Umbilical cord (tissue), 2 donors: ENCODE measurements around the gene PITX1. TPM values are rescaled to one million over a fixed set of nuclear protein-coding genes. Genes with fewer than 3 reads are reported as not detected.
"Not testable (repeated sequence)": the region's sequence is repeated elsewhere in the genome, so short reads cannot be mapped to it uniquely, and the experiment has no call there.

Experiments
- DNase-seq: peaks from one replicate; pipeline ENCODE4 v3.0.0-alpha.2; 2015; ENCODE audit warnings: low spot score
- total RNA-seq: library from RNA; depleted of rRNA; stranded (reverse); fragments of >200 nt; gene quantifications from one replicate; pipeline ENCODE4 v1.2.3, GENCODE V29; 2014; ENCODE audit warnings: low replicate concordance; ENCODE audit not compliant: insufficient read depth

The PITX1 gene
- total RNA-seq: 17.3 TPM

GRCh38 chr5:135033901-135034235 is at the start of gene PITX1:
TSS of gene PITX1 (minus strand) at chr5:135034228. CDS start at chr5:135033881, 347 bp downstream.
- no peak for DNase-seq

- DNase-seq: not testable (repeated sequence)
Observed at GRCh38 chr5:135083334-135083733, 49.3 kb upstream of the PITX1 start.

GRCh38 chr5:135081240-135081639 is 47.2 kb upstream of the PITX1 start:
- no peak for DNase-seq

DNA sequence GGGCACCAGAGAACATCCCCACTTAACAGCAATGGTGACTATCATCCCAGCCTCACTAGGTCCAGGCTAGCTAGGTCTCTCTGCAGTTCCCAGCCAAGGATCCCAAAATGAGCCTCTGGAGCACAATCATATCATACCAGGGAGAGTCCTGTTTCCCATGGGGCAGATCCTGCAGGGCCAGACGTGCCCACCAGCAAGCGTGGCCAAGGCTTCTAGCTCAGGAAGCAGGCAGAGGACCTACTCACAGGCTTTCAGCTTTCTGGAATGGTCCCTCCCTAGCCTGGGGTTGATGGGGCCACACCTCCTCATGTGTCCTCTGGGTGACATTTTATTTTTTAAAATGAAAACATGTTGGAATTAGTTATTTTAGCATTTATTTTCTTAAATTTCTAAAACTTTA is 45.7 kb upstream of the PITX1 start:
- no peak for DNase-seq

- DNase-seq: no peak
Observed at GRCh38 chr5:135079099-135079681, 45.2 kb upstream of the PITX1 start.

- no peak for DNase-seq
Observed at GRCh38 chr5:135076801-135077200, 42.8 kb upstream of the PITX1 start.

DNA sequence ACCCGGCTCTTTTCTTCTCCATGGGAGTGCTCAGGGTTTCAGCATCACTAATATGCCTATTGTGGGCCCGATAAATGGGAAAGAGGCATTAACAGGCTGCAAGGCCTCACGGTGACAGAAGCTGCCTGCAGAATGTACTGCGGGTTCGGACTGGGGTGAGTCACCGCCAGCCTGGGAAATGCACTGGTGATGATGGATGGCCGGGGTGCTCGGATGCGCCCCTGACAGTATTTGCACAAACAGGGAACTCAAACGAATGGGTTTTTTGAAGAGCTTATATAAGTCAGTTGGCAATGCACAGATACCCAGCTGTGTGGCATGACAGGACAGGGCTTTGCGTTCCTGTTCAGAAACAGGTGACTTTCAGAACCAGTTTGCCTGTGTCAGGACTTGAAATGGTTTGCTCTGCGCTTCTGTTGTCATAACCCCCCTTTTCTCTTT is 42.0 kb upstream of the PITX1 start:
- DNase-seq: no peak

DNA sequence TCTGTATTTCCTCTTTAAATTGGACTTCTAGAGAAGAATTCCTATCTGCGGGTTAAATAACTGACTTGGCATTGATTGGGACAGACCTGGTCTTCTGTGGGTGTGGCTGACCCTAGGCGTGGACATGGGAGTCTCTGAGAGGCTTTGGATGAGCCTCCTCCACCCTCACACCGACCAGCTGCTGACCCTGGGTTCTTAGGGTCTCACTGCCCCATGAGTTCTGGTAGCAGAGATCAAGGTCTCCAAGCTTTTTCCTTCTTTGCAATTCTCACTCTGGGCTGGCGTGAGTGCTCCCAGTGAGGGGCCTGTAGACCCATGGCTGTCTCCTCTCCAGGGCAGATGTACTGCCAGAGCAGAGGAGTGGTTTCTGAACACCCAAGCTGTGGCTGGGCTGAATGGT is 41.6 kb upstream of the PITX1 start:
- DNase-seq: no peak

GRCh38 chr5:135073761-135074345 is 39.8 kb upstream of the PITX1 start:
- peak; percentile 30 for DNase-seq

GRCh38 chr5:135072387-135073281 is 38.6 kb upstream of the PITX1 start:
- DNase-seq: no peak

- DNase-seq: no peak
Observed at GRCh38 chr5:135071311-135071710, 37.3 kb upstream of the PITX1 start.

DNA sequence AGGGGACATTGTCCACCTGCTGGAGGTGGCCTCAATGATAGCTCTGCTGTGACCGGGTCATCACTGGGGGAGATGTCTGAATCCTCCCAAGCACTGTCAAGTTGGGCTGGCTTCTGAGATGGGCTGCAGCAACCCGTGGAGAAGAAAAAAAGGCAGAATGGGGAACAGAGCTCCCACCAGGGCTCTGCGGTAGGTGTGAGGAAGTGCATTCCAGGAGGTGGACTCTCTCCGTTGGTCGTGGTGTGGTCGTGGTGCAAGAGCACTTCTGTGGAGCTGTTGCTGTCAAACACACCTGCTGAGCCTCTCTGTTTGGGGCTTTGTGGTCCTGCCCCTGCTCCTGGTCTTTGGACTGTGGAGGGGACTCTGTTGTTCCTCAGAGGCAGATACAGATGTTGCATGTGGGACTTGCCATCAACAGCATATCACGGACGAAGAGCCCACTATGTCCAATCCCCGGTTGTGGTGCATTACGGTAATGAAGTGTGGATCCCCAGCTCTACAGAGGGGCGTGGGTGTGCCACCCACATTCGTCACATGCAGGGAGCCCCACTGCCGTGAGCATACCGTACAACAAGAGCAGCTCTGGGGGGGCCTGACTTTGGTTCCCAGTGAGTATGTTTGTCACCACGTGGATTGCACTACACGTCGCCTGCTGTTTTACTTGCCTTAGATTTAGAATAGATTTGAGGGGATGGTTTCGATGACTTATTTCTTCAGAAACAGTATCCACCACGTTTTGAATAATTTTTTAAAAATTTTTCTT is 36.0 kb upstream of the PITX1 start:
- no peak for DNase-seq

DNA sequence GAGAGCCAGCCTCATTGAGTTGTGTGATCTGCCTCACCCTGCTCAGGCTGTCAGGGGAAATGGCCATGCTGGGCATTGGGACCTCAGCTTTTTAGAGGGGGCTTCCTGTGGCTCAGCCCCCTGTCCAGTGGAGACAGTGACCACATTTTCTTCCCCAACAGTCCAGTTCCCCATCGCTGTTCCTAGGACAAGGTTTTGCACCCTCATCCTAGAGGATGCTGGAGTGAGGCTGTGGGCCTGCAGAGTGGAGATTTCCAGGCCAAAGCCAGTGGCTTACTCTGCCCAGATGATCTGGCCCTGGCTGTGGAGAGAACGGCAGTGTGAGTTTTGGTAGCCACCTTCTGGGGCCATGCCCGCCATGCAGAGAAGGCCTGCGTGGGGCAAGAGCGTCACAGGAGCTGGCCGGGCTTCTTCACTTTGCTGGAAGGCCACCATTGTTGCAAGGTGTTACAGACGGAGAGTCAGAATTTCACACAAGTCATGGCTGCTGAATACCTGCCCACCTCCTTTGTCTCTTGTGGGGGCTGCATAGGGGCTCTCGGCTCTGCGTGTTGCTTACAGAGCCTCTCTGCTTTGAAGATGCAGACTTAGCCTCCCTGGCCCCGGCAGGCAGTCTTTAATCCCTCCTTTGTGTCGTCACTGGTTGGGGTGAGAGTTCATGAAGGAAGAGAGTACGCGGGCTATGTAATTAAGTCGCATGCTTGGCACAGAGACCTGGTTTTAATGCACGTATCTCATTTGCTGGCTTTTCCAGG is 35.2 kb upstream of the PITX1 start:
- DNase-seq: no peak

DNA sequence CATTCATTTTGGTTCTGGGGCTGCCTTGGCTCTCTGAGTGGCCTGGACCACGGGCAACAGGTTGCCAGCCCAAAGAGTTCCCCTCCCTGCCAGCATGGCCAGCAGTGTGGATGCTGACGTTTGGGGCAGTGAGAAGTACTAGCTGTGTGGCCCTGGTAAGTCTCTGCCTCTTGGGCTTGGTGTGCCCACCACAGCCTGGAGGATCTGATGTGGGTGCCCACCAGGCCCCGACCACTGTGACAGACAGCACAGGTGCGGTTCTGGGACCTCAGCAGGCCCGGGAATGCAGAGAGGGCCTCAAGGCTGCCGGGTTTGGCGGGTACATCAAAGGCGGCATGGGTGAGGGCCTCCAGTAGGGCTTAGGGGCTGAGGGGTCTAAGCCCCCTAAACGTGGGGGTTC is 33.6 kb upstream of the PITX1 start:
- DNase-seq: no peak

- DNase-seq: no peak
Observed at GRCh38 chr5:135066781-135067180, 32.8 kb upstream of the PITX1 start.

DNA sequence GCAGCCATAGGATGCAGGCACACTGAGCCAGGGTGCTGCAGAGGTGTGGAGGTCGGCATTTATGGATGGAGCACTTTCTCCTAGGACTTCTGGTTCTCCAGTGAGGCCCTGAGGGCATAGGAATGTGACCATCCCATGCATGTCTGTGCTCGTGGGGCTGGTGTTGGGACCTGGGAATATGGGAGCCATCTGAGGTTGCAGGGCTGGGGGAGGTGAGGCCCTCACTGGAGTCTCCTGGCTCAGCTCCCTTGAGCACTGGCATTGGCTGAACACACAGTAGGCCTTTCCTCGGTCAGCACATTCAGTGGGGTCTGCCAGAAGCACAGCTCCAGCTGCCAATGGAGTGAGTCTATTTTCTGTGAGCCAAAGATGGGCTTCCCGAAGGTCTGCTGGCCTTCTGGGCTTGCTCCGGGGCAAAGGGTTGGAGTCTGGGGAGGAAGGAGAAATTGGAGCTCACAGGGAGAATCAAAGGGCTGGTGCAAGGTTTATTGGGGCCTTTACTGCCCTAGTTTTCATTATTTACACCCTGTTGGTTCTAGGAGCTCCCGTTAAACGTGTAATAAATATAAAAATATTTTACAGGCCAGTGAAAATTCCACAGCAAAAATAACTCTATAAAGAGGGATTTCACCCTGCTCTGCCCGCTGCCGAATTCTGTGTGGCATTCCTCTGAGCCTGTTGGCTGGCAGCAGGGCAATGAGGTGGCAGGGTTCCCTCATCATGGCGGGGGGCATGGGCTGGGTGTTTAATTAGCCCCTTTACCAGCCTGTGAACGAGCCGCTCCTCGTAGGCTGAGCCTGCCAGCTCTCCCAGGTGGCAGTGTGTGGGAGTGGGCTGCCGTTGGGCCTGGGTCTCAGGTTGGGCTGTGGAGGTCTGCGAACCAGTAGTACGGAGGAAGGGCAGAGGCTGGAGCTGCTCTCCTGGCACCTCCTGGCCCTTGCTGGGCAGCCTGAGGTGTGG is 31.6 kb upstream of the PITX1 start:
- DNase-seq: no peak

GRCh38 chr5:135064235-135064570 is 30.2 kb upstream of the PITX1 start:
- peak; percentile 21 for DNase-seq

- no peak for DNase-seq
Observed at GRCh38 chr5:135063511-135064234, 29.6 kb upstream of the PITX1 start.

DNA sequence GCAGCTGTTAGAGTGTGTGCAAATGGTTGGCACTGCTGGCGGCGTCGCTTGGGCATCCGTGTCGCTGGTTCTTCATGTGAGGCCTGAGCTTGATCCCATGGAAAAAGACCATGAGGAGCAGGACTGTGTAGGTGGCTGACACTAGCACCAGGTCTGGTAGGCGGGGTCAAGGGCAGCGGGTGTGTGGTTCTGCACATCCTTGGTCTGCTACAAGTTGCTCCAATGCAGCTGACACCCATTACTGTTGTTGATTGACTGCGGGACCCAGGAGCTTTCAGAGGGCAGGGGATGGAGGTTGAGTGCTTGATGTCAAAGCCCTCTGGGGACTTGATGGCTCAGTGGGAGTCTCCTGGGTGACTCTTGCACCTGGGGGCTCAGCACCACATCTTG is 29.0 kb upstream of the PITX1 start:
- no peak for DNase-seq
